IMR-90 (cell line): ENCODE data around the gene ELOVL5. TPM values are rescaled to one million over a fixed set of nuclear protein-coding genes. Genes with fewer than 3 reads are reported as not detected.

Experiments
- ATAC-seq: fragments of 200-7000 bp; cut with Tn5 transposase; 2 replicates; pipeline ENCODE4 v1.9.1; 2020; ENCODE audit warnings: low read depth, mild to moderate bottlenecking, moderate library complexity
- BruUV-seq: library from RNA; stranded (reverse); fragments of 400-500 nt; replicated peaks from 2 replicates; lab custom pipeline; 2021; lab: Mats Ljungman, UMichigan
- CTCF ChIA-PET: fragments of 300-600 bp; formaldehyde crosslinking; extraction: SDS; loops from one replicate; lab custom pipeline; 2021; ENCODE audit warnings: antibody characterized with exemption; lab: Yijun Ruan, JAX
- POLR2A ChIA-PET: fragments of 300-600 bp; sonication (Branson Sonifier 250); formaldehyde crosslinking; loops from one replicate; lab custom pipeline; 2022; ENCODE audit warnings: antibody characterized with exemption; ENCODE audit not compliant: unreplicated experiment; lab: Charles Lee
- DNase-seq: peaks from one replicate; pipeline ENCODE4 v3.0.0; 2013
- H2AFZ ChIP-seq: replicated peaks from 2 replicates; pipeline ENCODE3; 2013; ENCODE audit warnings: low read length, mild to moderate bottlenecking; ENCODE audit not compliant: poor library complexity
- H2AK5ac ChIP-seq: 2 replicates; pipeline ENCODE4 v1.6.1; 2013; ENCODE audit warnings: low read depth, low read length, inconsistent platforms
- H2AK9ac ChIP-seq: replicated peaks from 2 replicates; pipeline ENCODE3; 2013; ENCODE audit warnings: mild to moderate bottlenecking, low read depth, low read length, moderate library complexity; ENCODE audit not compliant: poor library complexity
- H2BK120ac ChIP-seq: 2 replicates; pipeline ENCODE4 v1.6.1; 2013; ENCODE audit warnings: low read depth, low read length, inconsistent platforms
- H2BK15ac ChIP-seq: 3 replicates; pipeline ENCODE4 v1.6.1; 2013; ENCODE audit warnings: low read depth, low read length, inconsistent platforms
- H2BK20ac ChIP-seq: 2 replicates; pipeline ENCODE4 v1.6.1; 2013; ENCODE audit warnings: low read depth, mild to moderate bottlenecking, inconsistent platforms, low read length, moderate library complexity
- H2BK5ac ChIP-seq: 2 replicates; pipeline ENCODE4 v1.6.1; 2013; ENCODE audit warnings: mild to moderate bottlenecking, low read depth, low read length, inconsistent platforms; ENCODE audit not compliant: poor library complexity, severe bottlenecking
- H3K14ac ChIP-seq: replicated peaks from 2 replicates; pipeline ENCODE4 v1.6.1; 2013; ENCODE audit warnings: low read depth, low read length, inconsistent platforms
- H3K18ac ChIP-seq: 2 replicates; pipeline ENCODE4 v1.6.1; 2013; ENCODE audit warnings: low read depth, low read length, control low read depth
- H3K23ac ChIP-seq: 2 replicates; pipeline ENCODE4 v1.6.1; 2013; ENCODE audit warnings: low read depth, low read length, inconsistent platforms
- H3K27ac ChIP-seq: 2 replicates; pipeline ENCODE4 v1.5.1; 2013; ENCODE audit warnings: mild to moderate bottlenecking, control low read depth, low read length; ENCODE audit not compliant: insufficient read depth
- H3K27me3 ChIP-seq: 2 replicates; pipeline ENCODE4 v1.6.1; 2013; ENCODE audit warnings: low read length; ENCODE audit not compliant: control insufficient read depth, insufficient read depth
- H3K36me3 ChIP-seq: 2 replicates; pipeline ENCODE4 v1.6.1; 2013; ENCODE audit warnings: low read length, mixed read lengths; ENCODE audit not compliant: control insufficient read depth, insufficient read depth
- H3K4ac ChIP-seq: 2 replicates; pipeline ENCODE4 v1.6.1; 2013; ENCODE audit warnings: low read depth, low read length, inconsistent platforms
- H3K4me1 ChIP-seq: 2 replicates; pipeline ENCODE4 v1.6.1; 2013; ENCODE audit warnings: low read length, mixed read lengths; ENCODE audit not compliant: control insufficient read depth, insufficient read depth
- H3K4me2 ChIP-seq: 2 replicates; pipeline ENCODE4 v1.6.1; 2013; ENCODE audit warnings: low read depth, mild to moderate bottlenecking, control low read depth, low read length, moderate library complexity
- H3K4me3 ChIP-seq: 2 replicates; pipeline ENCODE4 v1.5.1; 2013; ENCODE audit warnings: low read depth, mild to moderate bottlenecking, control low read depth, low read length, moderate library complexity; ENCODE audit not compliant: insufficient read depth
- H3K56ac ChIP-seq: 2 replicates; pipeline ENCODE4 v1.6.1; 2013; ENCODE audit warnings: low read length, inconsistent platforms; ENCODE audit not compliant: insufficient read depth; ENCODE audit errors: extremely low read depth
- H3K79me1 ChIP-seq, 2 experiments: 2 replicates each; pipeline ENCODE4 v1.6.1; 2013; ENCODE audit warnings: low read length in 2 of 2, inconsistent platforms in 1 of 2, low read depth in 1 of 2
- H3K9ac ChIP-seq: 2 replicates; pipeline ENCODE4 v1.6.1; 2013; ENCODE audit warnings: low read depth, low read length, control low read depth
- H3K9me1 ChIP-seq: 2 replicates; pipeline ENCODE4 v1.6.1; 2013; ENCODE audit warnings: low read length, inconsistent platforms; ENCODE audit not compliant: insufficient read depth
- H3K9me3 ChIP-seq: 2 replicates; pipeline ENCODE4 v1.6.1; 2013; ENCODE audit warnings: low read length; ENCODE audit not compliant: control insufficient read depth, insufficient read depth
- H4K20me1 ChIP-seq: 2 replicates; pipeline ENCODE4 v1.6.1; 2013; ENCODE audit warnings: low read length, inconsistent platforms; ENCODE audit not compliant: insufficient read depth
- H4K5ac ChIP-seq: 2 replicates; pipeline ENCODE4 v1.6.1; 2013; ENCODE audit warnings: mild to moderate bottlenecking, low read depth, low read length, control low read depth
- H4K8ac ChIP-seq, 2 experiments: 2 replicates each; pipeline ENCODE4 v1.6.1; 2013; ENCODE audit warnings: low read depth in 2 of 2, low read length in 2 of 2, control low read depth in 1 of 2, inconsistent platforms in 1 of 2
- H4K91ac ChIP-seq: 2 replicates; pipeline ENCODE4 v1.6.1; 2013; ENCODE audit warnings: low read depth, low read length, inconsistent platforms; ENCODE audit not compliant: insufficient read depth
- CEBPB ChIP-seq: IDR thresholded peaks from 2 replicates; pipeline ENCODE4 v1.6.1; 2012; ENCODE audit warnings: low read depth, low read length, improper control_type of control experiment
- CHD1 ChIP-seq: IDR thresholded peaks from 2 replicates; pipeline ENCODE4 v1.6.1; 2012; ENCODE audit warnings: low read depth, low read length, improper control_type of control experiment
- MAFK ChIP-seq: IDR thresholded peaks from 2 replicates; pipeline ENCODE4 v1.6.1; 2012; ENCODE audit warnings: low read depth, low read length, improper control_type of control experiment
- MAZ ChIP-seq: IDR thresholded peaks from 2 replicates; pipeline ENCODE4 v1.6.1; 2012; ENCODE audit warnings: low read depth, mild to moderate bottlenecking, low read length, improper control_type of control experiment, moderate library complexity, borderline replicate concordance
- RFX5 ChIP-seq: IDR thresholded peaks from 2 replicates; pipeline ENCODE4 v1.8.0; 2012; ENCODE audit warnings: low read depth, mild to moderate bottlenecking, low read length, moderate library complexity
- USF2 ChIP-seq: fragments of 150-350 bp; IDR thresholded peaks from 2 replicates; pipeline ENCODE4 v1.6.1; 2017; ENCODE audit warnings: mild to moderate bottlenecking, antibody characterized with exemption, low read length, low read depth
- dilution Hi-C: fragments of 300-500 bp; cut with HindIII; formaldehyde crosslinking; loops from one replicate; pipeline ENCODE4 v1.14.3; 2018; ENCODE audit warnings: low sequenced_read_pairs; ENCODE audit not compliant: unreplicated experiment
- in situ Hi-C: fragments of 300-500 bp; cut with MboI; formaldehyde crosslinking; loops from 3 replicates; pipeline ENCODE4 v1.14.3; 2019; ENCODE audit warnings: low sequenced_read_pairs, inconsistent platforms, mixed read lengths
- intact Hi-C: fragments of 100-400 bp; cut with micrococcal nuclease; formaldehyde crosslinking; loops from 2 replicates; pipeline ENCODE4 v1.10.0; 2022
- polyA plus RNA-seq, 3 experiments: library from polyadenylated mRNA; depleted of rRNA; stranded (reverse); fragments of >200 nt; gene quantifications; 2 replicates each; pipeline ENCODE4 v1.2.3, GENCODE V29; 2012; ENCODE audit warnings: low replicate concordance in 1 of 3
- total RNA-seq: library from RNA; depleted of rRNA; stranded (reverse); fragments of >200 nt; gene quantifications from 2 replicates; pipeline ENCODE4 v1.2.3, GENCODE V29; 2012
- TF ChIP-seq, protein P1 (sequence below): fragments of 150-350 bp; IDR thresholded peaks from 2 replicates; pipeline ENCODE4 v1.6.1; 2016; ENCODE audit warnings: low read depth, mild to moderate bottlenecking, low read length, moderate library complexity, borderline replicate concordance

Gene ELOVL5
- total and polyA plus RNA-seq, 2 of the 4 experiments (the other 2 are of a cell fraction) = 32.1 to 42.3 TPM

DNA sequence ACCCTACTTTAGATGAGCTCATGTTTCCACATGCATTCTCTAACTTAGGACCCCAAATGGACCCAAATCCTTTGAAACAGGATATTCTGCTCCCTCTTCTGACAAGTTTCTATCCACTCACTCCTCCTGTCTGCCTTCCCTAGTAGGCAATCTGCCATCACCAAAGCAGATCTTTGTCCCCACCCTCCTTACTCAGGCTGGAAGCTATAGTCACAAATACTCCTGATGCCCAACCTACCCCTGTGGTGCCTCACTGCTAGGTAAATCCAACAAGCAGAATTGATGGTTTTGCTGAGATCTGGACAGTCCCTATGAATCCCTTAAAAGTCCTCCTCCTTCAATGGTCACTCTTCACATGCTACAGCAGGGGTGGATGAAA lies 21.7 kb downstream of the ELOVL5 start:
- CTCF ChIA-PET = no interaction called here
- peak overlapping the region; percentile 29; the same call in 1 of the 2 replicates for H3K56ac ChIP-seq
- peak overlapping the region; percentile 53 for H2AFZ ChIP-seq
- H3K4me2 ChIP-seq = peak overlapping the region; percentile 14
- H3K23ac ChIP-seq = peak overlapping the region; percentile 6
- H2BK120ac ChIP-seq = peak overlapping the region; percentile 64
- H4K5ac ChIP-seq = no peak overlapping the region
- TF ChIP-seq, protein P1, sequence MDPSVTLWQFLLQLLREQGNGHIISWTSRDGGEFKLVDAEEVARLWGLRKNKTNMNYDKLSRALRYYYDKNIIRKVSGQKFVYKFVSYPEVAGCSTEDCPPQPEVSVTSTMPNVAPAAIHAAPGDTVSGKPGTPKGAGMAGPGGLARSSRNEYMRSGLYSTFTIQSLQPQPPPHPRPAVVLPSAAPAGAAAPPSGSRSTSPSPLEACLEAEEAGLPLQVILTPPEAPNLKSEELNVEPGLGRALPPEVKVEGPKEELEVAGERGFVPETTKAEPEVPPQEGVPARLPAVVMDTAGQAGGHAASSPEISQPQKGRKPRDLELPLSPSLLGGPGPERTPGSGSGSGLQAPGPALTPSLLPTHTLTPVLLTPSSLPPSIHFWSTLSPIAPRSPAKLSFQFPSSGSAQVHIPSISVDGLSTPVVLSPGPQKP = no peak
- TF ChIP-seq RFX5 (no peak), USF2 (no peak), MAZ (no peak), MAFK (no peak), CHD1 (no peak), CEBPB (no peak)
- H3K9ac ChIP-seq = 0 out of 2 replicates have a peak overlapping the region, but pooled peaks have one; percentile 5
- no peak overlapping the region for H3K4me3 ChIP-seq
- DNase-seq (peak; percentile 24), ATAC-seq (peak; percentile 6)
- intact Hi-C loops (no loop called here), dilution Hi-C loops (no loop called here), in situ Hi-C loops (no loop called here)
- no TSS peak for BruUV-seq
- H3K4me1 ChIP-seq = peaks cover 20% of the 10 kb centered on the region
- peak overlapping the region; percentile 86 for H3K4ac ChIP-seq
- peaks cover 18% of the 10 kb centered on the region for H3K9me1 ChIP-seq
- H2AK5ac ChIP-seq = peak overlapping the region; percentile 87; the same call in 1 of the 2 replicates
- peak overlapping the region; percentile 22 to 44; a peak in 3 of 4 replicates for H4K8ac ChIP-seq
- peak overlapping the region; percentile 67; the same call in 1 of the 2 replicates for H3K27ac ChIP-seq
- H2BK5ac ChIP-seq = peak overlapping the region; percentile 32
- peak overlapping the region; percentile 73; the same call in 1 of the 3 replicates for H2BK15ac ChIP-seq
- peaks cover 28 to 70% of the 10 kb centered on the region in 2 experiments for H3K79me1 ChIP-seq
- H3K36me3 ChIP-seq = no peaks in the 10 kb centered on the region
- POLR2A ChIA-PET = no interaction called here
- H2BK20ac ChIP-seq = peak overlapping the region; percentile 82
- peak overlapping the region; percentile 65 for H4K91ac ChIP-seq
- H3K9me3 ChIP-seq = no peaks in the 10 kb centered on the region
- peaks cover 36% of the 10 kb centered on the region for H4K20me1 ChIP-seq
- peak overlapping the region; percentile 73 for H3K14ac ChIP-seq
- peak overlapping the region; percentile 51 for H2AK9ac ChIP-seq
- H3K27me3 ChIP-seq = no peaks in the 10 kb centered on the region
- peak overlapping the region; percentile 55; the same call in 1 of the 2 replicates for H3K18ac ChIP-seq
